Osteoblast (primary cell): ENCODE results near the gene ADAMTS13. TPM values are rescaled to one million over a fixed set of nuclear protein-coding genes. Genes with fewer than 3 reads are reported as not detected.

Experiments used
- DNase-seq: peaks from one replicate; pipeline ENCODE4 v3.0.0; 2011; ENCODE audit warnings: low spot score, mixed read lengths; ENCODE audit not compliant: insufficient read length; ENCODE audit errors: missing footprints
- H2AFZ ChIP-seq: 2 replicates; pipeline ENCODE4 v1.6.0; 2011; ENCODE audit warnings: mild to moderate bottlenecking, low read length
- H3K27ac ChIP-seq: 2 replicates; pipeline ENCODE4 v1.5.1; 2011; ENCODE audit warnings: mild to moderate bottlenecking, low read depth, low read length, moderate library complexity
- H3K27me3 ChIP-seq: 2 replicates; pipeline ENCODE4 v1.6.0; 2012; ENCODE audit warnings: mild to moderate bottlenecking, control low read depth, inconsistent platforms, low read length, moderate library complexity; ENCODE audit not compliant: insufficient read depth
- H3K36me3 ChIP-seq: 2 replicates; pipeline ENCODE4 v1.5.1; 2011; ENCODE audit warnings: mild to moderate bottlenecking, low read length, control low read depth, moderate library complexity; ENCODE audit not compliant: insufficient read depth
- H3K4me1 ChIP-seq: 2 replicates; pipeline ENCODE4 v1.5.1; 2011; ENCODE audit warnings: mild to moderate bottlenecking, low read length, control low read depth, moderate library complexity; ENCODE audit not compliant: insufficient read depth
- H3K4me2 ChIP-seq: 2 replicates; pipeline ENCODE4 v1.6.0; 2011; ENCODE audit warnings: mild to moderate bottlenecking, low read length; ENCODE audit not compliant: insufficient read depth
- H3K4me3 ChIP-seq: fragments of 200-600 bp; sonication (generic); 3 replicates; pipeline ENCODE4 v1.5.1; 2012; ENCODE audit warnings: mild to moderate bottlenecking, low read length, inconsistent platforms; ENCODE audit not compliant: insufficient read depth
- H3K79me2 ChIP-seq: 2 replicates; pipeline ENCODE4 v1.6.0; 2012; ENCODE audit warnings: mild to moderate bottlenecking, low read length, control low read depth, inconsistent platforms; ENCODE audit not compliant: insufficient read depth
- H3K9me3 ChIP-seq: 2 replicates; pipeline ENCODE4 v1.5.1; 2011; ENCODE audit warnings: low read depth, low read length, control low read depth
- H4K20me1 ChIP-seq: 2 replicates; pipeline ENCODE4 v1.6.0; 2012; ENCODE audit warnings: mild to moderate bottlenecking, low read length, control low read depth; ENCODE audit not compliant: insufficient read depth
- CTCF ChIP-seq: IDR thresholded peaks from 2 replicates; pipeline ENCODE4 v1.5.1; 2011; ENCODE audit warnings: mild to moderate bottlenecking, low read depth, low read length, moderate library complexity; ENCODE audit errors: extremely low read depth
- total RNA-seq: library from RNA; depleted of rRNA; stranded (reverse); fragments of >200 nt; gene quantifications from 2 replicates; pipeline ENCODE4 v1.2.3, GENCODE V29; 2012

Gene ADAMTS13
- total RNA-seq, 1 donor: 1.4 TPM

DNA sequence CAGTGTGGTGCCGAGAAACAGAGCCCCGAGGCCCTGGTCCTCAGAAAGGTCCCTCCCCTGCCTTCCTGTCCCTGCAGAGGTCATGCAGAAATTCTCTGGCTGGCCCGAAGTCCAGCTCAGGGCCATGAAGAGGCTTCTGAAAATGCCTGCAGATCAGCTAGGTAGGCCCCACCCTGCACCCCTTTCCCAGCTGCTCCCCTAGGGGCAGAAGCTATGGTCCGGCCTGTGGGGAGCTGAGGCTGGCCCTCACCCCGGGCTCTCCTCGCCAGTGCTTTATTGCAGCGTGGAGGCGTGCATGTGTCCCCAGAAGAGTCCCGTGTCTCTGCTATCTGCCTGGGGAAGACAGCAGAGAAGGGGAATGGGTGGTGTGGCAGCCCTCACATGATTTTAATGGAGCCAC, 24.3 kb upstream of the ADAMTS13 start:
- no peaks in the 10 kb centered on the region for H3K79me2 ChIP-seq
- TF ChIP-seq CTCF: no peak
- no peaks in the 10 kb centered on the region for H3K9me3 ChIP-seq
- no peaks in the 10 kb centered on the region for H4K20me1 ChIP-seq
- no peaks in the 10 kb centered on the region for H3K4me1 ChIP-seq
- H3K27ac ChIP-seq: no peak overlapping the region
- no peak overlapping the region for H2AFZ ChIP-seq
- peaks cover 30% of the 10 kb centered on the region for H3K27me3 ChIP-seq
- H3K4me3 ChIP-seq: no peak overlapping the region
- H3K36me3 ChIP-seq: no peaks in the 10 kb centered on the region
- H3K4me2 ChIP-seq: no peak overlapping the region
- DNase-seq: peak; percentile 81

DNA sequence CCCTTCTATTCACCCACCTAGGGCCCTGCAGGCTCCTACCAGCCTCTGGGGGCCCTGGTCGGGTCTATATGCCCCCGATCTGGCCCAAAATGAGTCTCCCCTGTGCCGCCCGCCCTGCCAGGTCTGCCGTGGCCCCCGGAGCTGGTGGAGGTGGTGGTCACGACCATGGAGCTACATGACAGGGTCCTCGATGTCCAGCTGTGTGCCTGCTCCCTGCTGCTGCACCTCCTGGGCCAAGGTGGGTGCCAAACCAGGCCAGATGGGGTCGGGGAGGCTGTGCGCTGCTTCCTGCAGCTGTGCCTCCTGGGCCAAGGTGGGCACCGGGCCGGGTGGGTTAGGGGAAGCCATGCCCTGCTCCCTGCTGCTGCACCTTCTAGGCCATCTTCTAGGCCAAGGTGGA, 21.9 kb upstream of the ADAMTS13 start:
- Histone ChIP-seq H3K4me1 (peaks cover 1% of the 10 kb centered on the region), H4K20me1 (peaks cover 7% of the 10 kb centered on the region), H3K4me2 (no peak overlapping the region), H3K79me2 (no peaks in the 10 kb centered on the region), H3K9me3 (no peaks in the 10 kb centered on the region), H3K27ac (no peak overlapping the region), H3K27me3 (peaks cover 15% of the 10 kb centered on the region), H3K4me3 (no peak overlapping the region), H3K36me3 (peaks cover 5% of the 10 kb centered on the region), H2AFZ (no peak overlapping the region)
- DNase-seq: peak; percentile 14
- TF ChIP-seq CTCF: no peak

- TF ChIP-seq CTCF: no peak
- H3K79me2 ChIP-seq: no peaks in the 10 kb centered on the region
These were observed 20.6 kb upstream of the ADAMTS13 start for GRCh38 chr9:133401588-133401987.

DNA sequence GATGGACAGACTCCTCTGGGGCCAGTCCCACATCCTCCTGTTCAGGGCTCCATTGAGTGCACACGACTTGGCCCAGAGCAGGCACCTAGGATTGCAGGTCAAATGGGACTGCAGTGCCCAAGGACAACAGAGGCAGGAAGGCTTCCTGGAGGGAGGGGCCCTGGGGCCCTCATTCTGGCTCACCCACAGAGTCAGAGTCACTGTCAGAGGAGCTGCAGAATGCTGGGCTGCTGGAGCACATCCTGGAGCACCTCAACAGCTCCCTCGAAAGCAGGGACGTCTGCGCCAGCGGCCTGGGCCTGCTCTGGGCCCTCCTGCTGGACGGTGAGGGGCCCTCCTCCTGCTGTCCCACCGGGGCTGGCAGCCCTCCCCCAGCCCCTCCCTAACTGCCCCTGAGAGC, 19.5 kb upstream of the ADAMTS13 start:
- peaks cover 10% of the 10 kb centered on the region for H3K4me1 ChIP-seq
- peaks cover 8% of the 10 kb centered on the region for H3K36me3 ChIP-seq
- peaks cover 6% of the 10 kb centered on the region for H3K27me3 ChIP-seq
- no peaks in the 10 kb centered on the region for H3K79me2 ChIP-seq
- no peak overlapping the region for H3K4me2 ChIP-seq
- no peaks in the 10 kb centered on the region for H3K9me3 ChIP-seq
- TF ChIP-seq CTCF: no peak
- peaks cover 11% of the 10 kb centered on the region for H4K20me1 ChIP-seq
- H2AFZ ChIP-seq: no peak overlapping the region
- no peak overlapping the region for H3K27ac ChIP-seq
- peak; percentile 18 for DNase-seq
- H3K4me3 ChIP-seq: no peak overlapping the region

More at GRCh38 chr9:133401588-133401987, 20.6 kb upstream of the ADAMTS13 start:
- Histone ChIP-seq H3K4me2 (no peak overlapping the region), H3K27me3 (peaks cover 9% of the 10 kb centered on the region), H3K36me3 (peaks cover 5% of the 10 kb centered on the region), H3K9me3 (no peaks in the 10 kb centered on the region), H3K4me1 (peaks cover 10% of the 10 kb centered on the region), H3K27ac (no peak overlapping the region), H4K20me1 (peaks cover 9% of the 10 kb centered on the region), H3K4me3 (no peak overlapping the region), H2AFZ (no peak overlapping the region)
- DNase-seq: peak; percentile 61
